Amygdala (tissue), 56 donors: ENCODE data around the gene P2RY11.

Experiments
- DNase-seq, 56 donors: peaks; one replicate each; lab custom pipeline; 2025; lab: John Stamatoyannopoulos, UW

Gene P2RY11

GRCh38 chr19:10092648-10093294 lies 18.7 kb upstream of the P2RY11 start:
- DNase-seq = no peak

GRCh38 chr19:10093295-10094186 lies 18.0 kb upstream of the P2RY11 start:
- DNase-seq = no peak

DNA sequence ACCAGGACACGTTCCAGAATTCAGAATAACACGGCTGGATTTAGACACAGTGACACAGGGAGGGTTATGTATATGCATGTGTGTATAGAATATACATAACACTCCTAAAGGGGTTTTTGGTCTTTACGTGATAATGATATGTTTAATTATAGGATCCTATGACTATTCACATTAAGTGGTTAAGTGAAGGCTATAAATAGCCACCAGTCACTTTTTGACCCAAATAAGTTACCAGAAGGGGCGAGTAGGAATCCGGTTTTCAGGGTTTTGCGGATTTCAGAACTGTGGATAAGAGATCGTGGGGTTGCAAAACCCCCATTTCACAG lies 15.9 kb upstream of the P2RY11 start:
- no peak for DNase-seq

DNA sequence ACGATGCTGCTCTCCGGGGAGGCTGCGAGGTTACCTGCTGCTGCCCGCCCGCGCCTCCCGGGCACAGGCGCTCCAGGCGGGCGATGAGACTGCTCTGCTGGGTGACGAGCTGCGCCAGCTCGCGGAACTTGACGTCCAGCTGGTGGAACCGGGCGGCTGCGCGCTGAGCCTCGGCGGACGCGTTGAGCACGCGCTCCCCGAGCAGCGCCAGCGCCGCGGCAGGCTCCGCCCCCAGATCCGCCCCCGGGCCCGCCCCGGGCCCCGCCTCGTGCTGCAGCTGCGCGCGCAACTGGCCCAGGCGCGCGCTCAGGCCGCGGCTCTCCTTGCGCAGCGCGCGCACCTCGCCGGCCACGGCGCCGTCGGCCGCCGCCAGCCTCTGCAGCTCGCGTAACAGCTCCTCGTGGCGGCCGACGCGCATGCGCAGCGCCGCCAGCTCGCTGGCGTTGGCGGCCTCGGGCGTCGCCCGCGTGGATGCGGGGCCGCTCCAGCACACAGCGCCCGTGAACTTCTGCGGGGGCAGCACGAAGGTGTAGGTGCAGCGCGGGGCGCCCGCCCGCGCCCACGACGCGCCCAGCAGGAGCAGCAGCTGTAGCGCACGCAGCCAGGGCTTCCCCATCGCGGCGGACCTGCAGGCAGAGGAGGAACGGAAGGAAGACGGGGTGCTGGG lies 15.4 kb upstream of the P2RY11 start:
- DNase-seq = peak in 55 of 56 donors; percentile 33 to 92 (median 79)

DNA sequence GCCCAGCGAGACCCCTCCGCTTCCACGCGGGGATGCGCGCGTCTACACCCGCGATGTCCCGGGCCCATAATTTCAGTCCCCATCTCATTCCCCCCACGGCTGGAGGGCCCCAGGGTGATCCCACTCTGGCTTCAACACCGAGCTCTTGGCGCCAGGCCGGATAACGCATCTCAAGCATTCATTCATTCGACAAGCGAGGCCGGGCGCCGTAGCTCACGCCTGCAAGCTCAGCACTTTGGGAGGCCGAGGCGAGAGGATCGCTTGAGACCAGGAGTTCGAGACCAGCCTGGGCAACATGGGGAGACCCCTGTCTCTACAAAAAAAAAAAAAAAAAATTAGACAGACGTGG lies 14.9 kb upstream of the P2RY11 start:
- DNase-seq = peak in 6 of 56 donors; percentile 19 to 70 (median 54)

- DNase-seq = no peak
Observed at GRCh38 chr19:10100163-10100785, 11.2 kb upstream of the P2RY11 start.

- DNase-seq = no peak
Observed at GRCh38 chr19:10102787-10103236, 8.7 kb upstream of the P2RY11 start.

DNA sequence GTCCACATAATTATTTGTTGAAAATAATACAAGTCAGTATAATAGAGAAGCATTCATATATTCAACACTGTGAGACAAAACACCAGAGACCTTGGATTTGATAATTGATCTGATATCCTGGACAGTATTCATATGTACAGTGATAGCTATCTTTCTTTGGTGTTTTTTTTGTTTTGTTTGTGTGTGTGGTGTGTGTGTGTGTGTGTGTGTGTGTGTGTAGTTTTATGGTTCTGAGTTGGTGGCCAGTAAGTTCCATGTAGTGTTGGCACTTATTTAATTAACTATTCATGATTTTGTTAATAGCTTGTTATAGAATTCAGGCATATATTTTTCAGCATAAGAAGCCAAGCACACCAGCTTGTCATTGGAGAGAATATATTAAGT lies 7.4 kb upstream of the P2RY11 start:
- no peak for DNase-seq

- DNase-seq = no peak
Observed at GRCh38 chr19:10104665-10105508, 6.6 kb upstream of the P2RY11 start.

DNA sequence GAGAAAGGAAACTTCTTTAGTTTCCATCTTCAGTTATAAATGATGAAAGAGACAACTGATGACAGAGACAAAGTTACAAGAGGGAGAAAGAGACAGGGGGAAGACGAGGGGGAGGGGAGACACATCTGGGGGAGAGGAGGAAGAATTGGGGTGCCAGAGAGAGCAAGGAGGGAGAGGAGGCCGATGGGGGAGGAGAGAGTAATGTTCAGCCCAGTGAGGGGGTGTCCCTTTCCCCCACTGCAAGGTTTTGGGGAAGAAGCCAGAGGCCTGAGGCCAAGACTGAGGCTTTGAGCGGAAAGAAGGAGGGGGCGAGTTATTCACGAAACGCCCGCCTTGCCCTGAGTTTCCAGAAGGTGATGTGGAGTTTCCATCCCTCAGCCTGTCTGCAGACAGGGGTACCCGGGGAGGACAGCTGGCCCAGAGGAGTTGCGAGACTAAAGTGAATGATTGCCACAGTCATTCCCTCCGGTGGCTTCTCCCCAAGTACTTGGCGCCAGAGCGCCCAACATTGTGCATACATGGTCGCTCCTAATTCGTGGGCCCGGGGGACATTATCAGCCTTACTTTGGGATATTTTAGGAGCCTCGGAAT lies 5.9 kb upstream of the P2RY11 start:
- DNase-seq = no peak

GRCh38 chr19:10106100-10106936 lies 5.2 kb upstream of the P2RY11 start, which contains the start of gene PPAN:
Gene PPAN, plus strand, starts transcription at chr19:10106362. Its CDS starts 33 bp downstream, at chr19:10106395.
- peak; percentile 69 to 99 (median 94) for DNase-seq

GRCh38 chr19:10107254-10107653 lies 4.2 kb upstream of the P2RY11 start:
- no peak for DNase-seq

GRCh38 chr19:10107817-10108367 lies 3.6 kb upstream of the P2RY11 start:
- no peak for DNase-seq

- no peak for DNase-seq
Observed at GRCh38 chr19:10109528-10109927, 2.0 kb upstream of the P2RY11 start.

GRCh38 chr19:10110076-10110971 lies 1.2 kb upstream of the P2RY11 start:
- DNase-seq = no peak

DNA sequence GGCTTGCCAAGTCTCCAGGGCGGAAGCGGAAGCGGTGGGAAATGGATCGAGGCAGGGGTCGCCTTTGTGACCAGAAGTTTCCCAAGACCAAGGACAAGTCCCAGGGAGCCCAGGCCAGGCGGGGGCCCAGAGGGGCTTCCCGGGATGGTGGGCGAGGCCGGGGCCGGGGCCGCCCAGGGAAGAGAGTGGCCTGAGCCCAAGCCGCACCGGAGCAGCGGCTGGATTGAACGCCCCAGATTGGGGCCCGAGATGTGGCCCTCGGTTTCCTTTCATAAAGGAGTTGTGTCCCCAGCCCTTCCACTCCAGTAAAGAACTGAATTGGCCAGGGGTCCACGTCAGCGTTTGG lies 548 bp upstream of the P2RY11 start:
- DNase-seq = no peak

GRCh38 chr19:10112037-10112761 lies 706 bp downstream of the P2RY11 start:
- DNase-seq = peak in 1 of 56 donors; percentile 17
